ENCODE measurements around the gene PROSER2.

The PROSER2 gene

DNA sequence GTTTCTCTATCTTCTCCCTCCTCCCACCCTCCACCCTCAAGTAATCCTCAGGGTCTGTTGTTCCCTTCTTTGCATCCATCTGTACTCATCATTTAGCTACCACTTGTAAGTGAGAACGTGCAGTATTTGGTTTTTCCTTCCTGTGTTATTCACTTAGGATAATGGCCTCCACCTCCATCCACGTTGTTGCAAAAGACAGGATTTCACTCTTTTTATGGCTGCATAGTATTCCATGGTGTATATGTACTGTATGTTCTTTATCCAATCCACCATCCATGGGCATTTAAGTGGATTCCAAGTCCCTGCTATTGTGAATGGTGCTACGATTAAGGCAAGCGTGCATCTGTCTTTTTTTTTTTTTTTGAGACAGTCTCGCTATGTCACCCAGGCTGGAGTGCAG, 72.4 kb downstream of the PROSER2 start:
- H4K20me1 ChIP-seq (ENCODE audit: insufficient read depth, low read length), result no peaks in the 10 kb centered on the region
- no peaks in the 10 kb centered on the region for H3K79me2 ChIP-seq (ENCODE audit: low read length)
- TF ChIP-seq EZH2phosphoT487 (IDR thresholded peaks at IDR 0.05; ENCODE audit: low read length) (no peak), CTCF (IDR thresholded peaks at IDR 0.05; ENCODE audit: low read length) (no peak), EZH2 (optimal IDR thresholded peaks at IDR 0.05; ENCODE audit: low read depth, low read length) (no peak)
- H3K27me3 ChIP-seq (replicated peaks; ENCODE audit: insufficient read depth, low read length), result no peaks in the 10 kb centered on the region
- H2AFZ ChIP-seq (ENCODE audit: low read length), result no peak overlapping the region
- no peaks in the 10 kb centered on the region for H3K36me3 ChIP-seq (replicated peaks; ENCODE audit: insufficient read depth, low read length)
- H3K4me3 ChIP-seq (ENCODE audit: low read length), result no peak overlapping the region
- H3F3A ChIP-seq (ENCODE audit: insufficient read depth, low read length), result no peaks in the 10 kb centered on the region
- no peaks in the 10 kb centered on the region for H3K9me2 ChIP-seq (replicated peaks; ENCODE audit: insufficient read depth, low read length)
- H3K9ac ChIP-seq (ENCODE audit: low read length), result no peak overlapping the region
- H3K9me3 ChIP-seq (replicated peaks; ENCODE audit: insufficient read depth, low read length), result no peaks in the 10 kb centered on the region
- no peak overlapping the region for H3K4me2 ChIP-seq (ENCODE audit: low read depth, low read length)
- H3K4me1 ChIP-seq (ENCODE audit: low read length), result no peaks in the 10 kb centered on the region
- no peak overlapping the region for H3K27ac ChIP-seq (ENCODE audit: low read length)
- DNase-seq, result no peak

DNA sequence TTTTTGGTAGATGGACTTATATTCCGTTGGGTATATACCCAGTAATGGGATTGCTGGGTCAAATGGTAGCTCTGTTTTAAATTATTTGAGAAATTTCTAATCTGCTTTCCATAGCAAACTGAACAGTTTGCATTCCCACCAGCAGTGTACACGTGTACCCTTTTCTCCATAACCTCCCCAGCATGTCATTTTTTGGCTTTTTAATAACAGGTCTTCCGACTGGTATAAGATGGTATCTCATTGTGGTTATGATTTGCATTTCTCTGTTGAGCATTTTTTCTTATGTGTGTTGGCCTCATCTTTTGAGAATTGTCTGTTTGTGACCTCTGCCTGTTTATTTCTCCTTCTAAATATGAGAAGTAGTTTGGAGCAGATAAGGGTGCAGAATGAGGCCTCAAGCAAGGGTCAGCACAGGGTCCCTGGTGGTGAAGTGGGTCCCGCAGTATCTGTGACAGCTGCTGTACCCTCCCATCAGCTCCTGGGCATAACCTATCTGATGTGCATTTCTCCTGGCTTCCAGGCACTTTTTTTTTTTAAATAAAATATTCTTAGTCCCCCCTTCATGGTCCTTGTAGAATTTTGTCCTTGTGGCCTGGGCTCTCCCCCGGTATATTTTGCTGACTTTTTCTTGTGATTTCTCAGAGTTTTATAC, 73.5 kb downstream of the PROSER2 start:
- Histone ChIP-seq H3K79me2 (ENCODE audit: low read length) (no peaks in the 10 kb centered on the region), H3K27ac (ENCODE audit: low read length) (no peak overlapping the region)

DNA sequence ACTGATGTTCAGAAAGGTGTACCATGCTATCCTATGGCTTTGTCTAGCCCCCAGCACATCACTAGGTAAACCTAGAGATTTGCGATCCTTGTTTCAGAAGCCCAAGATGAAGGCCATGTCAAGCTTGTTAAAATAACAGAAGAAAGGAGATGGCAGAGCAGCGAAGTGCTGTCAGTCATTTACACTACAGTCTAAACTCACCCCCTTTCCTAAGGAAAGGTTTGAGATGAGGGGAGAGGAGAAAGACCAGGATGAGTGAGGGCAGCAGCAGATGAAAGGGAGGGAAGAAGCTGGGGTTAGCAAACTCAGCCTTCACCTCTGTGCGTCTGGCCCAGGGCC, 74.8 kb downstream of the PROSER2 start:
- H3K27ac ChIP-seq (ENCODE audit: low read length), result no peak overlapping the region
- H2AFZ ChIP-seq (ENCODE audit: low read length), result no peak overlapping the region
- no peaks in the 10 kb centered on the region for H3K9me2 ChIP-seq (replicated peaks; ENCODE audit: insufficient read depth, low read length)

More for the DNA sequence above, 73.5 kb downstream of the PROSER2 start:
- Histone ChIP-seq H3K9me3 (replicated peaks; ENCODE audit: insufficient read depth, low read length) (no peaks in the 10 kb centered on the region), H3K36me3 (replicated peaks; ENCODE audit: insufficient read depth, low read length) (no peaks in the 10 kb centered on the region), H3K9me2 (replicated peaks; ENCODE audit: insufficient read depth, low read length) (no peaks in the 10 kb centered on the region), H4K20me1 (ENCODE audit: insufficient read depth, low read length) (no peaks in the 10 kb centered on the region), H3K4me1 (ENCODE audit: low read length) (no peaks in the 10 kb centered on the region), H2AFZ (ENCODE audit: low read length) (no peak overlapping the region), H3K4me3 (ENCODE audit: low read length) (no peak overlapping the region), H3K27me3 (replicated peaks; ENCODE audit: insufficient read depth, low read length) (no peaks in the 10 kb centered on the region), H3F3A (ENCODE audit: insufficient read depth, low read length) (no peaks in the 10 kb centered on the region), H3K9ac (ENCODE audit: low read length) (no peak overlapping the region), H3K4me2 (ENCODE audit: low read depth, low read length) (no peak overlapping the region)
- TF ChIP-seq EZH2phosphoT487 (IDR thresholded peaks at IDR 0.05; ENCODE audit: low read length) (no peak), EZH2 (optimal IDR thresholded peaks at IDR 0.05; ENCODE audit: low read depth, low read length) (no peak), CTCF (IDR thresholded peaks at IDR 0.05; ENCODE audit: low read length) (no peak)
- DNase-seq, result no peak

More for the DNA sequence above, 74.8 kb downstream of the PROSER2 start:
- TF ChIP-seq EZH2 (optimal IDR thresholded peaks at IDR 0.05; ENCODE audit: low read depth, low read length), result no peak
- TF ChIP-seq CTCF (IDR thresholded peaks at IDR 0.05; ENCODE audit: low read length), result no peak
- TF ChIP-seq EZH2phosphoT487 (IDR thresholded peaks at IDR 0.05; ENCODE audit: low read length), result no peak
- no peaks in the 10 kb centered on the region for H3K79me2 ChIP-seq (ENCODE audit: low read length)
- H3K27me3 ChIP-seq (replicated peaks; ENCODE audit: insufficient read depth, low read length), result no peaks in the 10 kb centered on the region
- H3K4me2 ChIP-seq (ENCODE audit: low read depth, low read length), result no peak overlapping the region
- no peaks in the 10 kb centered on the region for H3K9me3 ChIP-seq (replicated peaks; ENCODE audit: insufficient read depth, low read length)
- no peaks in the 10 kb centered on the region for H4K20me1 ChIP-seq (ENCODE audit: insufficient read depth, low read length)
- H3K4me3 ChIP-seq (ENCODE audit: low read length), result no peak overlapping the region
- H3F3A ChIP-seq (ENCODE audit: insufficient read depth, low read length), result no peaks in the 10 kb centered on the region
- H3K9ac ChIP-seq (ENCODE audit: low read length), result no peak overlapping the region
- no peaks in the 10 kb centered on the region for H3K4me1 ChIP-seq (ENCODE audit: low read length)
- no peaks in the 10 kb centered on the region for H3K36me3 ChIP-seq (replicated peaks; ENCODE audit: insufficient read depth, low read length)
- DNase-seq, result no peak

Measured in MM.1S (cell line).